Measurements from ENCODE around the gene CTSC. TPM values are rescaled to one million over a fixed set of nuclear protein-coding genes. Genes with fewer than 3 reads are reported as not detected.

The CTSC gene
- total and polyA plus RNA-seq, 3 experiments from 2014 or later, result 128 to 261 (median 132) TPM

DNA sequence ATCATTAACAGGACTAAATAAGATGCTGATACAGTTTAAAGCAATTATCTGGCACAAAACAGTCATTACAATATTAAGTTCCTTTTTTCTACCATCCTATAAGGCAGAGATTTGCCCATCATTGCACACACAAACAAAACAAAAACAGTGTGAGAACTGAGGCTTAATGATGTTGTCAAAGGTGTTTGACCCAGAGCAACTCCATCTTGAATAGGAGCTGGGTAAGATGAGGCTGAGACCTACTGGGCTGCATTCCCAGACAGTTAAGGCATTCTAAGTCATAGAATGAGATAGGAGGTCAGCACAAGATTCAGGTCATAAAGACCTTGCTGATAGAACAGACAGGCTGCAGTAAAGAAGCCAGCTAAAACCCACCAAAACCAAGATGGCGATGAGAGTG is 33.2 kb downstream of the CTSC start:
- Histone ChIP-seq H3K27me3 (ENCODE audit: insufficient read depth, low read length, poor library complexity, severe bottlenecking) (no peaks in the 10 kb centered on the region), H3K4me3 (ENCODE audit: low read length) (no peak overlapping the region), H3K4me1 (ENCODE audit: insufficient read depth, low read length) (no peaks in the 10 kb centered on the region), H3K9me3 (ENCODE audit: low read length) (no peaks in the 10 kb centered on the region), H3K36me3 (ENCODE audit: insufficient read depth, low read length) (peaks cover 22% of the 10 kb centered on the region), H3K27ac (ENCODE audit: low read depth, low read length) (no peak overlapping the region)
- no peak for DNase-seq
- Mint-ChIP-seq H3K4me1 (peaks cover 59 to 76% (median 72%) of the 10 kb centered on the region in 3 donors), H3K27ac (peak overlapping the region in 7 of 8 donors; percentile 4 to 69 (median 25)), H3K9me3 (peaks cover 0 to 6% (median 0%) of the 10 kb centered on the region in 5 donors), H3K36me3 (peaks cover 35 to 89% (median 51%) of the 10 kb centered on the region in 3 donors), H3K27me3 (no peaks in the 10 kb centered on the region), H3K4me3 (no peak overlapping the region)
- POLR2A ChIA-PET, result no interaction called here
- CTCF ChIA-PET, result interaction anchor here (0.9 kb wide), 1 partner anchor 40 kb away, joined by 3 read pairs; no protein-coding TSS in a partner anchor

DNA sequence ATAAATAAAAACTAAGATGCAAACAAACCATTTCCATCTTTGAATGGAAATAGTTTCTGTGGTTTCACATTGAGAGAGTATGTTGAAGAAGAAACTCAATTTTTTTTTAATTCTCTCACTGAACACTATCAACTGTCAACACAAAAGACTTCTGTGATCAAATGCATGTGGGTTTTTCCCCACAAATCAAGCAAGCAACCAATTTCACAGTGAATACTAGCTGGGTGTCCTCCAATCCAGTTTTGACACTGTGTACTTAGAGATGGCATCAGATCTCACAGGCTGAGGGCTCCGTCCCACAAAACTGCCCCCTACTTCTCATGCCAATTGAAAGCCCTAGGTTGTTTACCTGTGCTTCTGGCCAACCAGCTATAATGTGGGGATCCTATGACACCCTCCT is 34.5 kb downstream of the CTSC start:
- H3K4me1 Mint-ChIP-seq, result peaks cover 65 to 82% (median 77%) of the 10 kb centered on the region in 3 donors
- peaks cover 14% of the 10 kb centered on the region for H3K36me3 ChIP-seq (ENCODE audit: insufficient read depth, low read length)
- H3K27me3 ChIP-seq (ENCODE audit: insufficient read depth, low read length, poor library complexity, severe bottlenecking), result no peaks in the 10 kb centered on the region
- H3K27ac ChIP-seq (ENCODE audit: low read depth, low read length), result no peak overlapping the region
- peak overlapping the region; percentile 11 to 94 (median 51) for H3K27ac Mint-ChIP-seq
- H3K4me3 Mint-ChIP-seq, result peak overlapping the region in 3 of 7 donors; percentile 3 to 32 (median 20)
- POLR2A ChIA-PET, result interaction anchor here (0.7 kb wide), 1 partner anchor 33 kb away, joined by 4 read pairs; no protein-coding TSS in a partner anchor
- peaks cover 0 to 6% (median 0%) of the 10 kb centered on the region in 5 donors for H3K9me3 Mint-ChIP-seq
- no peaks in the 10 kb centered on the region for H3K9me3 ChIP-seq (ENCODE audit: low read length)
- DNase-seq, result no peak
- no peaks in the 10 kb centered on the region for H3K27me3 Mint-ChIP-seq
- H3K4me3 ChIP-seq (ENCODE audit: low read length), result no peak overlapping the region
- no peaks in the 10 kb centered on the region for H3K4me1 ChIP-seq (ENCODE audit: insufficient read depth, low read length)
- CTCF ChIA-PET, result no interaction called here
- H3K36me3 Mint-ChIP-seq, result peaks cover 32 to 89% (median 46%) of the 10 kb centered on the region in 3 donors

DNA sequence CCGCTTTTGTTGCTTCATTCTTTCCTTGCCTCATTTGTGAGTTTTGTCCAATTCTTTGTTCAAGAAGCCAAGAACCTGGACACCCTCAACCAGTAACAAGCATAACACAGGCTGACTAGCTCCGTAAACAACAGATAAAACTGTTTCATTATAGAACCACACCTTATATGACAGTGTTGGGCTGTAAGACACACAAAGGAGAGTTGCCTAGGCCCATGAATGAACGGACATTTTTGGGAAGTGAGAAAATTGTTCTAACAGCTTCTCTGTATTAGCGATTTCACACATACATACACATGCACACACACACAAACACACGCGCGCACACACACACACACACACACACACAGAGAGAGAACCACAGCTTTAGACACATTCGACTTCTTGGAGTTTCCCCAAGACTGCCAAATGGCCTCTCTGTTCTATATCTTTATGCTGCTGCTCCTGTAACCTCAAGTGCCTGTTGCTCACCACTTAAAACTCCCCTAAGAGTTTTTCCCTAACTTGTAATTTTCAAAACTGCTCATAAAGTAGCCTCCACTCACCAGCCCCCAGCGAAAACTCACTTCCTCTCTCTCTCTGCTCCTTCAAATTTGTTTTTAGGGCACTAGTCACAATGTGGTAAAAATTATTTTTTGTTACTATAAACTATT is 35.9 kb downstream of the CTSC start:
- H3K4me1 Mint-ChIP-seq, result peaks cover 64 to 87% (median 83%) of the 10 kb centered on the region in 3 donors
- no peaks in the 10 kb centered on the region for H3K27me3 Mint-ChIP-seq
- POLR2A ChIA-PET, result no interaction called here
- H3K27ac ChIP-seq (ENCODE audit: low read depth, low read length), result no peak overlapping the region
- H3K36me3 ChIP-seq (ENCODE audit: insufficient read depth, low read length), result peaks cover 14% of the 10 kb centered on the region
- H3K4me3 ChIP-seq (ENCODE audit: low read length), result no peak overlapping the region
- peak overlapping the region; percentile 32 to 84 (median 67) for H3K4me3 Mint-ChIP-seq
- peak in 1 of 5 donors; percentile 14 for DNase-seq
- CTCF ChIA-PET, result interaction anchor here (0.9 kb wide), 1 partner anchor 36 kb away, joined by 3 read pairs; the partner anchor contains the start of gene CTSC
- H3K9me3 ChIP-seq (ENCODE audit: low read length), result no peaks in the 10 kb centered on the region
- peaks cover 0 to 6% (median 0%) of the 10 kb centered on the region in 5 donors for H3K9me3 Mint-ChIP-seq
- no peaks in the 10 kb centered on the region for H3K27me3 ChIP-seq (ENCODE audit: insufficient read depth, low read length, poor library complexity, severe bottlenecking)
- H3K4me1 ChIP-seq (ENCODE audit: insufficient read depth, low read length), result no peaks in the 10 kb centered on the region
- peak overlapping the region; percentile 67 to 94 (median 88) for H3K27ac Mint-ChIP-seq
- peaks cover 26 to 91% (median 40%) of the 10 kb centered on the region in 3 donors for H3K36me3 Mint-ChIP-seq

DNA sequence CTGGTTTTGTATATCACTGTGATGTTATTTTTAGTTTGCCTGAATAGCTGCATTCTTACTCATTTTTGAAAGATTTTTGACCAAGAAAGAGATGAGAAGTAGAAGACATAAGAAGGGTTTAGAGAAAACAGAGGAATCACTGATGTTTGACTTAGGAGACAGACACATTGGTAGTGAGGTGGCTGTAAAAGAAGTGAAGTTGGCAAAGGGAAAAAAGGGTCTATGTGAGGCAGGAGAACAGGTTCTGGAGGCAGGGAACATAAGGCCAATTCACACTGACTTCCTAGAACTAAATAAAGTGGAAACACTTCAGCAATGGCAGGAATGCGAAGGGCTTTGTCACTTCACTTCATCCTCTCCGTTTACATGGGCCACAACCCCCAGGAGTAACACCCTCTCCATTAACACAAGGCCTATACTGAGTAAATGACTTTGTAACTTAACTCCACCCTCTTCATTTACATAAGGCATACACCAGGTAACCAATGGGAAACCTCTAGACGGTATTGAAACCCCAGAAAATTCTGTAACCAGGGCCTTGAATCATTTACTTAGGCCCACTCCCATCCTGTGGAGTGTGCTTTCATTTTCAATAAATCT is 36.5 kb downstream of the CTSC start:
- POLR2A ChIA-PET, result no interaction called here
- Mint-ChIP-seq H3K27me3 (no peaks in the 10 kb centered on the region), H3K4me3 (peak overlapping the region; percentile 32 to 84 (median 67)), H3K4me1 (peaks cover 61 to 82% (median 79%) of the 10 kb centered on the region in 3 donors), H3K9me3 (peaks cover 0 to 2% (median 0%) of the 10 kb centered on the region in 5 donors), H3K36me3 (peaks cover 20 to 89% (median 37%) of the 10 kb centered on the region in 3 donors), H3K27ac (peak overlapping the region; percentile 67 to 94 (median 88))
- peak in 1 of 5 donors; percentile 7 for DNase-seq
- Histone ChIP-seq H3K9me3 (ENCODE audit: low read length) (no peaks in the 10 kb centered on the region), H3K27ac (ENCODE audit: low read depth, low read length) (no peak overlapping the region), H3K4me3 (ENCODE audit: low read length) (no peak overlapping the region), H3K36me3 (ENCODE audit: insufficient read depth, low read length) (peaks cover 16% of the 10 kb centered on the region), H3K4me1 (ENCODE audit: insufficient read depth, low read length) (no peaks in the 10 kb centered on the region), H3K27me3 (ENCODE audit: insufficient read depth, low read length, poor library complexity, severe bottlenecking) (no peaks in the 10 kb centered on the region)
- CTCF ChIA-PET, result interaction anchor here (0.9 kb wide), 1 partner anchor 37 kb away, joined by 3 read pairs; the partner anchor contains the start of gene CTSC

- H3K36me3 ChIP-seq (ENCODE audit: insufficient read depth, low read length), result peaks cover 15% of the 10 kb centered on the region
- peaks cover 3 to 87% (median 30%) of the 10 kb centered on the region in 3 donors for H3K36me3 Mint-ChIP-seq
Observed at GRCh38 chr11:88297863-88298262, 39.7 kb downstream of the CTSC start.

DNA sequence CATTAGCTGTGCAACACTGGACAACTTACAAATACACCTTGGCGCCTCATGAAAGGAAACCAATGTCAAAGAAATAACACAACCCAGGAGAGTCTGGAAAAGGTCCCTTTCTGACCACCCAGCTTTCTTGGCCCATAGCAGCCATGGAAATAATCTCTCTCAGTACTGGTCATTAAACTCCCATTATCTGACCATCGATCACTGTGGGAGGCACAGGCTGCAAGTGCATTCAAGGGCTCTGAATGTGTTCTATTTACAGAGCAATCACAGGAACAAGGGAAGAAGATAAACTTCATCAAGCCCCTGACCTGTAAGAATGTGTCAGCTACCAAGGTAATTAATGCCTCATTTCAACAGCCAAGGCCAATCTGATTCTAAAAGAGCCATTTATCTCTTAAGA is 40.1 kb downstream of the CTSC start:
- Histone ChIP-seq H3K4me3 (ENCODE audit: low read length) (no peak overlapping the region), H3K9me3 (ENCODE audit: low read length) (no peaks in the 10 kb centered on the region), H3K36me3 (ENCODE audit: insufficient read depth, low read length) (peaks cover 15% of the 10 kb centered on the region), H3K27me3 (ENCODE audit: insufficient read depth, low read length, poor library complexity, severe bottlenecking) (no peaks in the 10 kb centered on the region), H3K4me1 (ENCODE audit: insufficient read depth, low read length) (no peaks in the 10 kb centered on the region), H3K27ac (ENCODE audit: low read depth, low read length) (no peak overlapping the region)
- POLR2A ChIA-PET, result interaction anchor here (0.7 kb wide), 1 partner anchor 449 kb away, joined by 3 read pairs; no protein-coding TSS in a partner anchor
- Mint-ChIP-seq H3K4me3 (no peak overlapping the region), H3K9me3 (no peaks in the 10 kb centered on the region), H3K4me1 (peaks cover 35 to 51% (median 51%) of the 10 kb centered on the region in 3 donors), H3K27me3 (no peaks in the 10 kb centered on the region), H3K27ac (peak overlapping the region in 5 of 8 donors; percentile 2 to 57 (median 23)), H3K36me3 (peaks cover 6 to 89% (median 30%) of the 10 kb centered on the region in 3 donors)
- CTCF ChIA-PET, result interaction anchor here (1.1 kb wide), 1 partner anchor 10 kb away, joined by 5 read pairs; no protein-coding TSS in a partner anchor
- DNase-seq, result no peak

More at GRCh38 chr11:88297863-88298262, 39.7 kb downstream of the CTSC start:
- CTCF ChIA-PET, result no interaction called here
- POLR2A ChIA-PET, result no interaction called here
- H3K4me1 Mint-ChIP-seq, result peaks cover 39 to 55% (median 55%) of the 10 kb centered on the region in 3 donors
- no peak for DNase-seq
- no peaks in the 10 kb centered on the region for H3K9me3 Mint-ChIP-seq
- H3K9me3 ChIP-seq (ENCODE audit: low read length), result no peaks in the 10 kb centered on the region
- no peaks in the 10 kb centered on the region for H3K4me1 ChIP-seq (ENCODE audit: insufficient read depth, low read length)
- H3K27ac Mint-ChIP-seq, result peak overlapping the region in 3 of 8 donors; percentile 15 to 57 (median 30)
- no peaks in the 10 kb centered on the region for H3K27me3 Mint-ChIP-seq
- no peak overlapping the region for H3K4me3 ChIP-seq (ENCODE audit: low read length)
- no peak overlapping the region for H3K4me3 Mint-ChIP-seq
- H3K27me3 ChIP-seq (ENCODE audit: insufficient read depth, low read length, poor library complexity, severe bottlenecking), result no peaks in the 10 kb centered on the region
- no peak overlapping the region for H3K27ac ChIP-seq (ENCODE audit: low read depth, low read length)

DNA sequence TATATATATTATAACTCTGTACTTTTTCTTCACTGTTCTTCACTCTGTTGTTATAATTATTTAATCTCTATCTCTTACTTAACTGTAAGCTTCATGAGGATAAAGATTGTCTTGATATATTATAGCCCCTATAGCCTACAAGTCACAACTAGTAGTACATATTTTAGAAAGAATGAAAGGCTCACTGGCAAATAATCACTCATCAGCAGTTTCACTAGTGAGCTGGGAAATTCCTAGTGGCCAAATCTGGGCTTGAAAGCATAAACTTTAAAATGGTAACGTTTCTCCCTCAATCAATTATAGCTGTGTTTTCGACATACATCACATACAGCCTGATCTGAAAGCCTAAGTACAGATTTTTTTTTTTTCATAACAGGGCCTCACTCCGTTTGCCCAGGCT is 42.5 kb downstream of the CTSC start:
- Mint-ChIP-seq H3K4me1 (peaks cover 16 to 33% (median 29%) of the 10 kb centered on the region in 3 donors), H3K27me3 (no peaks in the 10 kb centered on the region), H3K27ac (peak overlapping the region in 2 of 8 donors; percentile 18 to 78), H3K9me3 (no peaks in the 10 kb centered on the region), H3K4me3 (no peak overlapping the region), H3K36me3 (peaks cover 20 to 88% (median 27%) of the 10 kb centered on the region in 3 donors)
- no peak for DNase-seq
- H3K36me3 ChIP-seq (ENCODE audit: insufficient read depth, low read length), result peaks cover 15% of the 10 kb centered on the region
- ChIA-PET CTCF (interaction anchor here (1.3 kb wide), 1 partner anchor 10 kb away, joined by 3 read pairs; no protein-coding TSS in a partner anchor), POLR2A (no interaction called here)
- H3K4me3 ChIP-seq (ENCODE audit: low read length), result no peak overlapping the region
- no peaks in the 10 kb centered on the region for H3K9me3 ChIP-seq (ENCODE audit: low read length)
- H3K4me1 ChIP-seq (ENCODE audit: insufficient read depth, low read length), result no peaks in the 10 kb centered on the region
- H3K27ac ChIP-seq (ENCODE audit: low read depth, low read length), result no peak overlapping the region
- H3K27me3 ChIP-seq (ENCODE audit: insufficient read depth, low read length, poor library complexity, severe bottlenecking), result no peaks in the 10 kb centered on the region

DNA sequence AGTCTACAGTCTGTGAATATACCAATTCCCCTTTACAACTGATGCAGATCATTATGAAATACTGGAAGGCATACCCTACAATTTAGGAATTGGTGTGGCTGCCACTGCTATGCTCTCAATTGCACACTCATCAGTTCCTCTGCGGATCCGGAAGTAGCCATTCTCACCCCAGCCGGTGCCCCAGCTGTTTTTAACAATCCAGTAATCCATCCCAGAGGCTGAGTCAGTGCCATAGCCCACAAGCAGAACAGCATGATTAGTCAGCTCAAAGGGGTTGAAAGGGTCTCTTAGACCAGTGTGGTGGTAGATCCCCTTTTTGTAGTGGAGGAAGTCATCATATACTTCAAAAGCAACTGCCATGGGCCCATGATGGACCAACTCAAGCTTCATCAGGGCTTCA is 43.6 kb downstream of the CTSC start:
- no peaks in the 10 kb centered on the region for H3K27me3 ChIP-seq (ENCODE audit: insufficient read depth, low read length, poor library complexity, severe bottlenecking)
- H3K27ac Mint-ChIP-seq, result peak overlapping the region in 2 of 8 donors; percentile 6 to 46
- peaks cover 10 to 26% (median 24%) of the 10 kb centered on the region in 3 donors for H3K4me1 Mint-ChIP-seq
- no peaks in the 10 kb centered on the region for H3K9me3 Mint-ChIP-seq
- H3K27ac ChIP-seq (ENCODE audit: low read depth, low read length), result no peak overlapping the region
- H3K27me3 Mint-ChIP-seq, result no peaks in the 10 kb centered on the region
- ChIA-PET POLR2A (no interaction called here), CTCF (no interaction called here)
- peaks cover 24 to 86% (median 25%) of the 10 kb centered on the region in 3 donors for H3K36me3 Mint-ChIP-seq
- H3K4me3 Mint-ChIP-seq, result no peak overlapping the region
- H3K4me3 ChIP-seq (ENCODE audit: low read length), result no peak overlapping the region
- no peaks in the 10 kb centered on the region for H3K4me1 ChIP-seq (ENCODE audit: insufficient read depth, low read length)
- no peak for DNase-seq
- H3K36me3 ChIP-seq (ENCODE audit: insufficient read depth, low read length), result peaks cover 19% of the 10 kb centered on the region
- no peaks in the 10 kb centered on the region for H3K9me3 ChIP-seq (ENCODE audit: low read length)
